Measurements from ENCODE around the gene GPR87. TPM values are rescaled to one million over a fixed set of nuclear protein-coding genes. Genes with fewer than 3 reads are reported as not detected.

The GPR87 gene
- polyA plus RNA-seq, 2 of the 4 experiments (the other 2 are of a cell fraction): 0.41 to 0.52 TPM

DNA sequence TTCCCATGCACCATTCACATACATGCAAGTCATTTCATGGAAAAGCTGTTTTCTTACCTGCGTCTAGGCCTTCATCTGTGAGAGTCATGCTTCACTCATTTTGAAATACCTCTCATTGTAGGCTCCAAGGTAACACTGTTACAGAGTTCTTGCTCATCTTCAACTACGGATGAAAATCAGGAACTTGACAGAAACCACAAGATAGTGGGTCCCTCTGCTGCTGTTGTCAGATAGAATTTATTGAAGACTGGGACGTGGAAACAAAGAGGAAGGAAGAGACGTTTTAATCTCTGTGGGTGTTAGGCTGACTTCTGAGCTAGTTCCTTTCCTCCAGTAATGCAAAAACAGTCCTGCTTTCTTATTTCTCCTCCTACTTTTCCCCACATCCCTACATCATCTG, 38.4 kb downstream of the GPR87 start, which contains the start of gene P2RY14 (continued):
- TF ChIP-seq, protein P1, sequence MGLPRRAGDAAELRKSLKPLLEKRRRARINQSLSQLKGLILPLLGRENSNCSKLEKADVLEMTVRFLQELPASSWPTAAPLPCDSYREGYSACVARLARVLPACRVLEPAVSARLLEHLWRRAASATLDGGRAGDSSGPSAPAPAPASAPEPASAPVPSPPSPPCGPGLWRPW (IDR thresholded peaks at IDR 0.05): no peak
- no peak for TF ChIP-seq RARB (CRISPR knock-in tag; IDR thresholded peaks at IDR 0.05)

DNA sequence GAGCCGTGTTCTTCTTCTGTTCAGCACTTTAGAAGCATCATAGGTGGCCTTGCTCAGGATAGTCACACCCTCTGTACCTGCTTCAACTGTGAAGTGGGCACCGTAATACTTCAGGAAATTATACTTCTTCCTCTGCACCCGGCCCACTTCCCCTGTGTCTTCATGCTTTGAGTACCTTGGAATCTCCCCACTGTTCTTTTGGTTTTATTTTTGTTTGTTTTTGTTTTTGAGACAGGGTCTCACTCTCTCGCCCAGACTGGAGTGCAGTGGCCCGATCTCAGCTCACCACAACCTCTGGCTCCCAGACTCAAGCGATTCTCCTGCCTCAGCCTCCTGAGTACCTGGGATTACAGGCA, 40.0 kb downstream of the GPR87 start:
- POLR2A ChIA-PET: no interaction called here
- FAIRE-seq (no peak), ATAC-seq (no peak), DNase-seq (ENCODE audit: low read depth in 1 of 2, low spot score in 1 of 2) (no peak)
- H3K4me3 ChIP-seq: no peak overlapping the region
- no peaks in the 10 kb centered on the region for H3K4me1 ChIP-seq
- H3K9me3 ChIP-seq: no peaks in the 10 kb centered on the region
- H3K4me2 ChIP-seq: no peak overlapping the region
- CTCF ChIA-PET: interaction anchor here (1.4 to 9.3 kb wide), 3 partner anchors 48 to 107 kb away, joined by 3 to 161 read pairs (median 136); no protein-coding TSS in a partner anchor
- TF ChIP-seq CHD4 (IDR thresholded peaks at IDR 0.05; ENCODE audit: borderline replicate concordance) (no peak), EP300 (IDR thresholded peaks at IDR 0.05) (no peak), SREBF2 (IDR thresholded peaks at IDR 0.05) (no peak), ZC3H11A (IDR thresholded peaks at IDR 0.05) (no peak), CEBPB (IDR thresholded peaks at IDR 0.05) (no peak), EHF (CRISPR knock-in tag; IDR thresholded peaks at IDR 0.05) (no peak), HOXB13 (CRISPR knock-in tag; IDR thresholded peaks at IDR 0.05; ENCODE audit: low read depth) (no peak), RNF2 (IDR thresholded peaks at IDR 0.05; ENCODE audit: borderline replicate concordance, low read depth) (no peak), HOXB5 (CRISPR knock-in tag; IDR thresholded peaks at IDR 0.05) (no peak), SMC3 (IDR thresholded peaks at IDR 0.05) (no peak), PHF8 (IDR thresholded peaks at IDR 0.05; ENCODE audit: borderline replicate concordance, low read depth) (no peak), RCOR1 (IDR thresholded peaks at IDR 0.05; ENCODE audit: low read depth, low read length) (no peak), POLR2AphosphoS2 (conservative IDR thresholded peaks at IDR 0.05; ENCODE audit: low read length) (no peak), CBX2 (IDR thresholded peaks at IDR 0.05; ENCODE audit: borderline replicate concordance, low read depth) (no peak), NFE2L2 (conservative IDR thresholded peaks at IDR 0.05; ENCODE audit: low read length) (no peak), MAZ (IDR thresholded peaks at IDR 0.05; ENCODE audit: borderline replicate concordance, low read depth, low read length) (no peak), TFCP2L1 (CRISPR knock-in tag; IDR thresholded peaks at IDR 0.05) (no peak)
- TF ChIP-seq, protein P2, sequence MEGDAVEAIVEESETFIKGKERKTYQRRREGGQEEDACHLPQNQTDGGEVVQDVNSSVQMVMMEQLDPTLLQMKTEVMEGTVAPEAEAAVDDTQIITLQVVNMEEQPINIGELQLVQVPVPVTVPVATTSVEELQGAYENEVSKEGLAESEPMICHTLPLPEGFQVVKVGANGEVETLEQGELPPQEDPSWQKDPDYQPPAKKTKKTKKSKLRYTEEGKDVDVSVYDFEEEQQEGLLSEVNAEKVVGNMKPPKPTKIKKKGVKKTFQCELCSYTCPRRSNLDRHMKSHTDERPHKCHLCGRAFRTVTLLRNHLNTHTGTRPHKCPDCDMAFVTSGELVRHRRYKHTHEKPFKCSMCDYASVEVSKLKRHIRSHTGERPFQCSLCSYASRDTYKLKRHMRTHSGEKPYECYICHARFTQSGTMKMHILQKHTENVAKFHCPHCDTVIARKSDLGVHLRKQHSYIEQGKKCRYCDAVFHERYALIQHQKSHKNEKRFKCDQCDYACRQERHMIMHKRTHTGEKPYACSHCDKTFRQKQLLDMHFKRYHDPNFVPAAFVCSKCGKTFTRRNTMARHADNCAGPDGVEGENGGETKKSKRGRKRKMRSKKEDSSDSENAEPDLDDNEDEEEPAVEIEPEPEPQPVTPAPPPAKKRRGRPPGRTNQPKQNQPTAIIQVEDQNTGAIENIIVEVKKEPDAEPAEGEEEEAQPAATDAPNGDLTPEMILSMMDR (IDR thresholded peaks at IDR 0.05): no peak
- no peak overlapping the region for H3K27ac ChIP-seq
- WGBS (ENCODE audit: missing lambda C conversion rate): 75% methylated on average over 6 of the region's 6 CpGs

DNA sequence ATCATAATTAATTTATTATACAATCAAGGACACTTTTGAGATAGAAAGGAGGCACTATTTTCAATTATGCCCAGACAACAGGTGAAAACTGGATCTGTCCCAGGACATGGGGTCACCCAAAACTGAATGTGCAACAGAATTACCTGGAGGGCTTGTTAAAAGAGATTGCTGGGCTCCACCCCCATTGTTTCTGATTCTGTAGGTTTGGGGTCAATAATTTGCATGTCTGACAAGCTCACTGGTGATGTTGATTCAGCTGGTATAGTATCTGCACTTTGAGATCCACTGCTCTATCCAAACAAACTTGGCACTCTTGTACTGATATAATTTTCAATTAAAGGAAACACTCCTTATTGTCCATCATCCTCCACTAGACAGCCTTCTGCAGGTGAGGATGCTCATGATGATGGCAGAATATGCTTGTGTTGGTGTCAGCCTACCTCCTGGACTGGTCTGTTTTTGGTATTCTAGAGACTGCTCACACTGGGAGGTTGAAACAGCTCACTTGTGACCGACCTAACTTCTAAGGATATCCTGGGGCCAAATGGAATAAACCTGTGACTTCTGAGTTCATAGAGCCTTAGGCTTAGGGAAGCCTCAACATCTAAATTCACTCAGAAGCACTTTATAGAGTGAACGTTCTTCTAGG, 40.5 kb downstream of the GPR87 start:
- POLR2A ChIA-PET: no interaction called here
- CTCF ChIA-PET: interaction anchor here (1.4 to 9.3 kb wide), 4 partner anchors 48 to 107 kb away, joined by 3 to 161 read pairs (median 72); no protein-coding TSS in a partner anchor

DNA sequence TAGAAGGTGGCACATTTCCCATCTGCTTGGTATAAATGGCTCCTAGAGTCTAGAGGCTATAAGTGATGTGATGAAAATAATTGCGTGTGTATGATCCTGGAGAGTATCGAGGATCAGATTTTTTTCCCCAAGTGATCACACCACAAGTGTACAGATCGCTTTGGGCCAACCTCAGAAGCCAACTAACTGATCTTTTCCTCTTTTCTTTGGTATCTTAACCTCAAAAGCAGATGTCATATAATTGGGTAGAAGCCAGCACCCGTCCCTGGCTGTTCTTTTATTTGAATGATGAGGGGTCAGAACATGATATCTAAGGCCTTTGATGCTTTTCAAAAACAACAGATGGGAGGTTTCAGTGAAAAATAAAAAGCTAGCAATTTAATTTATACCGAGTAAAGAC, 41.5 kb downstream of the GPR87 start:
- DNase-seq (ENCODE audit: low read depth in 1 of 2, low spot score in 1 of 2): no peak
- no peak for ATAC-seq
- 61% methylated on average over 5 of the region's 5 CpGs for WGBS (ENCODE audit: missing lambda C conversion rate)
- no peak for FAIRE-seq
- ChIA-PET POLR2A (no interaction called here), CTCF (interaction anchor here (1.8 to 9.3 kb wide), 2 partner anchors 47 to 106 kb away, joined by 9 to 161 read pairs; no protein-coding TSS in a partner anchor)
- no peaks in the 10 kb centered on the region for H3K9me3 ChIP-seq
- no peaks in the 10 kb centered on the region for H3K4me1 ChIP-seq
- H3K4me2 ChIP-seq: no peak overlapping the region
- H3K4me3 ChIP-seq: no peak overlapping the region
- H3K27ac ChIP-seq: no peak overlapping the region
- TF ChIP-seq EHF (CRISPR knock-in tag; IDR thresholded peaks at IDR 0.05) (no peak), RARB (CRISPR knock-in tag; IDR thresholded peaks at IDR 0.05) (no peak), POLR2A (IDR thresholded peaks at IDR 0.05; ENCODE audit: low read length) (no peak), HDAC2 (IDR thresholded peaks at IDR 0.05) (no peak), KDM1A (IDR thresholded peaks at IDR 0.05; ENCODE audit: low read depth) (no peak), MYC (IDR thresholded peaks at IDR 0.05; ENCODE audit: borderline replicate concordance, low read length) (no peak)
- TF ChIP-seq, protein P1 (IDR thresholded peaks at IDR 0.05): no peak
- TF ChIP-seq, protein P3, sequence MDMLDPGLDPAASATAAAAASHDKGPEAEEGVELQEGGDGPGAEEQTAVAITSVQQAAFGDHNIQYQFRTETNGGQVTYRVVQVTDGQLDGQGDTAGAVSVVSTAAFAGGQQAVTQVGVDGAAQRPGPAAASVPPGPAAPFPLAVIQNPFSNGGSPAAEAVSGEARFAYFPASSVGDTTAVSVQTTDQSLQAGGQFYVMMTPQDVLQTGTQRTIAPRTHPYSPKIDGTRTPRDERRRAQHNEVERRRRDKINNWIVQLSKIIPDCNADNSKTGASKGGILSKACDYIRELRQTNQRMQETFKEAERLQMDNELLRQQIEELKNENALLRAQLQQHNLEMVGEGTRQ (IDR thresholded peaks at IDR 0.05): no peak
- TF ChIP-seq, protein P2 (IDR thresholded peaks at IDR 0.05): no peak
- TF ChIP-seq, protein P4, sequence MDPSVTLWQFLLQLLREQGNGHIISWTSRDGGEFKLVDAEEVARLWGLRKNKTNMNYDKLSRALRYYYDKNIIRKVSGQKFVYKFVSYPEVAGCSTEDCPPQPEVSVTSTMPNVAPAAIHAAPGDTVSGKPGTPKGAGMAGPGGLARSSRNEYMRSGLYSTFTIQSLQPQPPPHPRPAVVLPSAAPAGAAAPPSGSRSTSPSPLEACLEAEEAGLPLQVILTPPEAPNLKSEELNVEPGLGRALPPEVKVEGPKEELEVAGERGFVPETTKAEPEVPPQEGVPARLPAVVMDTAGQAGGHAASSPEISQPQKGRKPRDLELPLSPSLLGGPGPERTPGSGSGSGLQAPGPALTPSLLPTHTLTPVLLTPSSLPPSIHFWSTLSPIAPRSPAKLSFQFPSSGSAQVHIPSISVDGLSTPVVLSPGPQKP (IDR thresholded peaks at IDR 0.05; ENCODE audit: low read depth, low read length): no peak

More for the DNA sequence above, 40.5 kb downstream of the GPR87 start:
- no peaks in the 10 kb centered on the region for H3K9me3 ChIP-seq
- ATAC-seq (no peak), FAIRE-seq (no peak), DNase-seq (ENCODE audit: low read depth in 1 of 2, low spot score in 1 of 2) (no peak)
- no peak overlapping the region for H3K4me3 ChIP-seq
- H3K27ac ChIP-seq: no peak overlapping the region
- TF ChIP-seq MAZ (IDR thresholded peaks at IDR 0.05; ENCODE audit: borderline replicate concordance, low read depth, low read length): no peak
- no peak for TF ChIP-seq MAFK (IDR thresholded peaks at IDR 0.05; ENCODE audit: partially characterized antibody)
- 40% methylated on average over 2 of the region's 2 CpGs for WGBS (ENCODE audit: missing lambda C conversion rate)
- no peak overlapping the region for H3K4me2 ChIP-seq
- no peaks in the 10 kb centered on the region for H3K4me1 ChIP-seq
